ENCODE measurements around the gene INSYN2B.

GRCh38 chr5:169886033-169886432, 94.3 kb downstream of the INSYN2B start:
- TF ChIP-seq CTCF (IDR thresholded peaks at IDR 0.05; ENCODE audit: low read depth, low read length) (no peak), EZH2phosphoT487 (IDR thresholded peaks at IDR 0.05; ENCODE audit: low read depth) (no peak)
